HCT116 (cell line): ENCODE measurements around the gene ZNF777. TPM values are rescaled to one million over a fixed set of nuclear protein-coding genes. Genes with fewer than 3 reads are reported as not detected.

ENCODE experiments used
- total RNA-seq: library from RNA; stranded (reverse); gene quantifications from one replicate; pipeline ENCODE4 v1.2.1, GENCODE V29; 2021; ENCODE audit not compliant: unreplicated experiment

Gene ZNF777
- total RNA-seq, 1 experiment from 2014 or later: 15.6 TPM

Other genes starting within 250 kb of the ZNF777 start
- 13.7 TPM for gene ZNF212, start 221.4 kb downstream of the ZNF777 start, total RNA-seq
- 12.5 TPM for gene ZNF783, start 198.9 kb downstream of the ZNF777 start, total RNA-seq
- gene ZNF746, start 36.7 kb upstream of the ZNF777 start, total RNA-seq: 18.7 TPM